22Rv1 (cell line): Measurements from ENCODE around the gene MRPL55.
A peak's percentile ranks its signal among the peaks of the same experiment; 100 is the strongest.

Source experiments
- H3K27ac ChIP-seq: fragments of 450-650 bp; 2 replicates; pipeline ENCODE4 v1.5.1; 2017
- ZFX ChIP-seq: fragments of 450-650 bp; IDR thresholded peaks from 2 replicates; pipeline ENCODE4 v1.6.1; 2017; ENCODE audit warnings: antibody characterized with exemption, borderline replicate concordance
- TF ChIP-seq, protein P1 (sequence below): fragments of 450-650 bp; IDR thresholded peaks from 2 replicates; pipeline ENCODE4 v1.5.1; 2017; ENCODE audit warnings: mild to moderate bottlenecking

MRPL55 gene

DNA sequence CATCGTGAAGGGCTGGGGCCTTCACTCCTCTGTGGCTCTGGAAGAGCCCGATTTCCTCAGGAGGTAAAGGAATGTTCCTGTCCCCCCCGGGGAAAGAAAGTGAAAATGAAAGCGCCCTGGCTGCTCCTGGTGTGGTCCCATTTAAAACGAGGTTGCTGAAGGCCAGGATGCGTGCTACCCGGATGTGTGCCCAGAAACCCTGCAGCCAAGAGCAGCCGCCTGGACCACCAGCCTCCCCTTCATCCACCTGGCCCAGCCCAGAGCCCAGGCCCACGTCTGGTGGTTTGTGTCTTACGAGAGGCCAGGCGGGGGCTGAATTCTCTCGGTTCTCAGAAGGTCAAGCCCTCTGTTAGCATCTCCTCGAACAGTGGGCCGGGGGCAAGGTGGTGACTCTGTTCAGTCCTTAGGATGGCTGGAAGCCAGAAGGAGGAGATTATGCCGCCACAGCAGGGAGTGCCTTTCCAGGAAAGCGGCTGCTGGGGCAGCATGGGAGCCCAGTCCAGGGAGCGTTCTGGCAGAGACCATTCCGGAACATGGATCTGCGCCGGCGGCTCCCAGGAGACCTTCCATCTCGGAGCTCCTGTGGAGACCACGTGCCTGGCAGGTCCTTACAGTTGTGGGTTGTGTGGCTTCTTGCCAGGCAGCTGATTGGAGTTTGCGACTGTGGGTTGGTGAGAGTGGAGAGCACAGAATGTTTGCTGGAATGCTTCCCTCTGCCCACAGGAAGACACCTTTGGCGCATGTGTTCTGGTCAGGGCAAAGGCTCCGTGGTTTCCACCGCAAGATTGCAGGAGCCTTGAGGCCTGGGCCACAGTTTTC is 32.3 kb upstream of the MRPL55 start:
- TF ChIP-seq, protein P1, sequence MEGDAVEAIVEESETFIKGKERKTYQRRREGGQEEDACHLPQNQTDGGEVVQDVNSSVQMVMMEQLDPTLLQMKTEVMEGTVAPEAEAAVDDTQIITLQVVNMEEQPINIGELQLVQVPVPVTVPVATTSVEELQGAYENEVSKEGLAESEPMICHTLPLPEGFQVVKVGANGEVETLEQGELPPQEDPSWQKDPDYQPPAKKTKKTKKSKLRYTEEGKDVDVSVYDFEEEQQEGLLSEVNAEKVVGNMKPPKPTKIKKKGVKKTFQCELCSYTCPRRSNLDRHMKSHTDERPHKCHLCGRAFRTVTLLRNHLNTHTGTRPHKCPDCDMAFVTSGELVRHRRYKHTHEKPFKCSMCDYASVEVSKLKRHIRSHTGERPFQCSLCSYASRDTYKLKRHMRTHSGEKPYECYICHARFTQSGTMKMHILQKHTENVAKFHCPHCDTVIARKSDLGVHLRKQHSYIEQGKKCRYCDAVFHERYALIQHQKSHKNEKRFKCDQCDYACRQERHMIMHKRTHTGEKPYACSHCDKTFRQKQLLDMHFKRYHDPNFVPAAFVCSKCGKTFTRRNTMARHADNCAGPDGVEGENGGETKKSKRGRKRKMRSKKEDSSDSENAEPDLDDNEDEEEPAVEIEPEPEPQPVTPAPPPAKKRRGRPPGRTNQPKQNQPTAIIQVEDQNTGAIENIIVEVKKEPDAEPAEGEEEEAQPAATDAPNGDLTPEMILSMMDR: no peak
- no peak for TF ChIP-seq ZFX
- H3K27ac ChIP-seq: peak overlapping the region; percentile 86

DNA sequence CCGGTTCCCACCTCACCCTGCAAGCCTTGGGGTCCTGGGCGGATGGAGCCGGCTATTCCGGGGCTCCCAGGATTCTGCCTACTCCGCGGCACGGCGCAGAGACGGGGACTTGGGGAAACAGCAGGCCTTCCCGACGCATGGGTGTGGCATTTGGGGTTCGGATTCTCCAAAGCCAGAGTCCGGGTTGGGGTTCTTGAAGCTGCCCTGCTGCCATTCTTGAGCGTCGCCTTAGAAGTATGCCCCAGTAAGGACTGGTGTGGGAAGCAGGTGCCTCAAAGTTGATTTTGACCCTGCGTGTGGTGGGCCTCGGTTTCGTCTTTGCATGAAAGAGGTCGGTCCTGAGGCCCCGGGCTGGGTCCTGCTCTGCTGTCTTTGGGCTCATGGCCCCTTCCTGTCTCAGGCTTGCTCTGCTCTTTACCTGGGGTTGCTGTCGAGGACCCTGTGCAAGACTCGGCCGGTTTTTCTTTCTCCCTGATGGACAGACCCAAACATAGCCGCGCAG is 31.7 kb upstream of the MRPL55 start:
- no peak for TF ChIP-seq ZFX
- TF ChIP-seq, protein P1: no peak
- peak overlapping the region; percentile 86 for H3K27ac ChIP-seq

DNA sequence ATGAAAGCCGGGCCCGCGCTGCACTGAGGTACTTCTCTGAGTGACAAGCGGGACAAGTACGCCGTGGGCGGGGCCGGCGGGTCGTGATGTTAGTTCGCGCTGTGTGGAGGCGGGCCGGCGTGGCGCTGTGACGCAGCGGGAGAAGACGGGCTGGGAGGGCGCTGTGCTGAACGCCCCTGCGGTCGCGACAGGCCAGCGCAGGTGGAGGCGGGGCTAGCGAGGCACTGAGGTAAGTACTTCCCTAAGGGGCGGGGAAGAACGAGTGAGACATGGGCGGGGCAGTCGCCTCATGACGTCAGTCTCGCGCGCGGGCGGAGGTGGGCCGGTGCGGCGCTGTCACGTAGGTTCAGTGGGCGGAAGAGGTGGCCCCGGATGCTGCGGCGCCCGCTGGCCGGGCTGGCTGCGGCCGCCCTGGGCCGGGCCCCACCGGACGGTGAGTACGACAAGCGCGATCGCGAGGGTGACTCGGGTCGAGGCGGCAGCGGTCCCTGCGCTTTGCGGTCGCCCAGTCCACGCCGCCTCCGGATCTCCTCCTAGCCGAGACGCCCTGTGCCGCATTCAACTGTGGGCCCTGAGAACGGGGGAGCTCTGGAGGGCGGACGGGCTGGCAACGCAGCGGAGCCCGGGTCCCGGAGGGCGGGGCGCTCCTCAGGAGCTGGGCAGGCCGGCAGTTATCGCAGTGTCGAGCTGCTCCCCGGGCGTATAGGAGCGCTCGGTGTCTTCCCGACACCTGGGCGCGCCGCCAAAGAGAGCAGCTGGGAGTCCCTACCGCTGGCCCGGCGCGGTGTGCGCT is 31.0 kb upstream of the MRPL55 start, which contains the start of gene GUK1:
GUK1 (plus strand) TSS at position 349 of the 793 bp plus-strand sequence; CDS start at position 373, 24 bp downstream.
- TF ChIP-seq, protein P1: peak; percentile 51
- TF ChIP-seq ZFX: no peak
- peak within 1 kb of the TSS; percentile 86 for H3K27ac ChIP-seq

DNA sequence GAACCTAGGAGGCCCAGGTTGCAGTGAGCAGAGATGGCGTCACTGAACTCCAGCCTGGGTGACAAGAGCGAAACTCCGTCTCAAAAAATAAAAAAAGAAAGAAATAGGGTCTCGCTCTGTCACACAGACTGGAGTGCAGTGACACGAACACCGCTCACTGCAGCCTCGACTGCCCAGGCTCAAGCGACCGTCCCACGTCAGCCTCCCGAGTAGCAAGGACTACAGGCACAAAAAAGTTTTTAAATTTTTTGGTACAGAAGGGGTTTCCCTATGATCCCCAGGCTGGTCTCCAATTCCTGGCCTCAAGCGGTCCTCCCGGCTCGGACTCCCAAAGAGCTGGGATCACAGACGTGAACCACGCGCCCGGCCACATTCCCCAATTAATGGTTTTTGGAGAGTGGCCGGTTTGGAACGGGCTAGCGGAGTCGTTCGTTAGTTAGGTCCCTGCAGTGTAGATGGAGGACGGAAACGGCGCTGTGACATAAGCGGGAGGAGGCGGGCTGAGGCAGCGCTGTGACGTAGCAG is 30.4 kb upstream of the MRPL55 start:
- H3K27ac ChIP-seq: peak overlapping the region; percentile 86
- TF ChIP-seq, protein P1: no peak
- no peak for TF ChIP-seq ZFX

DNA sequence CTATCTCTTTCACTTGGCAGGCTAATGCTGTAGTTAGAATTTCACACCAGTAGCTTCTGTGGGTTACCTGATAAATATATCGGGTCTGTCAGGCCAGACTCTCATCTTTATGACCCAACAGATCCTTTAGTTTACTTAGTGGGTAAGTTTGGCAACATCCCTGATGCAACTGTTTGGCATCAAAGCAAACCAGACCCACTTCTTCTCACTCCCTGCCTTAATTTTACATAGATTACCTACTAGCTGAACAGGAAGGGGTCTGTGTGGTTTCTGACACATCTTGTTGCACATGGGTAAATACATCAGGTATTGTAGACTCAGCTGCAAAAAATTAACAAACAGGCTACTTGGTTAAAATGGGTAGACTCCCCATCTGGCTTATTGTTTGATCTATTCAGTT is 27.8 kb upstream of the MRPL55 start:
- H3K27ac ChIP-seq: no peak overlapping the region
- TF ChIP-seq ZFX: no peak
- TF ChIP-seq, protein P1: no peak

DNA sequence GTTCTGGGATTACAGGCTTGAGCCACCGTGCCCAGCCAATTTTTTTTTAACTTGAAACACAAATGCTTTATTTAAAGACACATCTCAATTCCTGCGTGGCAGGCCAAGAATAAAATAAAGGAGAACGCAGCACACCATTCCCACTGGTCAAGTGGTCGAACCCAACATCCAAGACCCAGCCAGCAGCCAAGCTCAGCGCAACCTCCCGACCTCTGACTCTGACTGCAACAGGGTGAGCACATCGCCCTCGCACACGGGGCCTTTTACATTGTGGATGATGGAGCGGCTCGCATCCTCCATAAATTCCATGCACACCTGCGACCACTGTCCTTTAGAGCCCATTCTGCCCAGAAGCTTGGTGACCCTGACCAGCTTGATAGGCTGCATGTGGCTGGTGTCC is 25.5 kb upstream of the MRPL55 start:
- TF ChIP-seq ZFX: no peak
- TF ChIP-seq, protein P1: no peak

DNA sequence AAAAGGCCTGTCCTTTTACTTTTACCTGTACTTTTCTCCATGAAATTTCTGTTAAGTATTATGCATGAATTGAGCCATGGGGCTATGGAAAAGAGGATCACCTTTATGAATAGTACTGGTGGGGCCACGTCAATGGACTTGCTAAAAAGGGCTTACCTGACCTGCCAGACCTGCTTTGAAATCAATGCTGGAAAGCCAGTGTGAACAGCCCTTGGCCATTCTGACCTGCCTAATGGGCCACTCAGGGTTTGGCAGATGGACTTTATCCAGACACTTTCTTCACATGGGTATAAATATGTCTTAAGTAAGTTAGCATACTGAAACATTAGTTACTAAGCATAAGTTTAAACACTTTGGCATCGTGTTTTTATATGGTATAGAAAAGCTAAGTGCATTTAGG is 22.7 kb upstream of the MRPL55 start:
- H3K27ac ChIP-seq: no peak overlapping the region
- TF ChIP-seq, protein P1: no peak
- TF ChIP-seq ZFX: no peak

More for the DNA sequence above, 25.5 kb upstream of the MRPL55 start:
- no peak overlapping the region for H3K27ac ChIP-seq
